ENCODE results near the gene ENAM.

Gene ENAM

DNA sequence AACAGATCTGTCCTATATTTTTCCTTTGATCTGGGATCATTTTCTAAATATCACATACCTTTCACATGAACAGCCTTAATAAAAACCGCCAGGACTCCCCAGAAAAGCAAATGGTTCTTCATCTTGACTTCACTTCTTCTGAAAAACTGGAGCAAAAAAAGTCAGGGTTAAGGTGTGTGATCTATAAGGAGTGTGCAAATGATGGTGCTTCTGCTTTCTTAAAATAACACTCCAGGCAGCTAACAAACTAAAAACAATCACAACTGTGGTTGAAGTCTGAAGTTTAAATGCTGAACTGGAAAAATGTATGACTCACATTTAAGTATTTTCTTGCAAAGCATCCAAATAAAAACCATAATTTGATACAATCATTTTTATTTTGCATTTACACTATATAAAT, 37.8 kb downstream of the ENAM start, which contains the start of gene JCHAIN:
Gene JCHAIN, minus strand, starts transcription at position 140 of the 400 bp plus-strand sequence. Its CDS starts 18 bp downstream, at position 122.
- POLR2A ChIA-PET, result no interaction called here
- no peak for TF ChIP-seq FOXA1 (IDR thresholded peaks at IDR 0.05)
- no peak for TF ChIP-seq FOXK2 (IDR thresholded peaks at IDR 0.05)
- no peak for TF ChIP-seq NFRKB (IDR thresholded peaks at IDR 0.05)
- no peak for TF ChIP-seq L3MBTL2 (conservative IDR thresholded peaks at IDR 0.05)
- no peak for TF ChIP-seq TARDBP (IDR thresholded peaks at IDR 0.05)
- TF ChIP-seq ELF4 (IDR thresholded peaks at IDR 0.05), result no peak
- TF ChIP-seq FOXM1 (IDR thresholded peaks at IDR 0.05; ENCODE audit: borderline replicate concordance), result no peak
- TF ChIP-seq ARNT (IDR thresholded peaks at IDR 0.05), result no peak
- TF ChIP-seq CTBP1 (IDR thresholded peaks at IDR 0.05; ENCODE audit: borderline replicate concordance), result no peak
- TF ChIP-seq SUZ12 (IDR thresholded peaks at IDR 0.05), result no peak
- CTCF ChIA-PET, result no interaction called here
- no peak for DNase-seq (ENCODE audit: extremely low spot score)

- TF ChIP-seq NFRKB (IDR thresholded peaks at IDR 0.05) (no peak), PKNOX1 (IDR thresholded peaks at IDR 0.05) (no peak), SP1 (IDR thresholded peaks at IDR 0.05) (no peak), ELF4 (IDR thresholded peaks at IDR 0.05) (no peak), FOXM1 (IDR thresholded peaks at IDR 0.05; ENCODE audit: borderline replicate concordance) (no peak), HDGF (IDR thresholded peaks at IDR 0.05; ENCODE audit: borderline replicate concordance) (no peak), ARNT (IDR thresholded peaks at IDR 0.05) (no peak), L3MBTL2 (conservative IDR thresholded peaks at IDR 0.05) (no peak), ZNF384 (IDR thresholded peaks at IDR 0.05) (no peak), BHLHE40 (IDR thresholded peaks at IDR 0.05; ENCODE audit: borderline replicate concordance) (no peak), LEF1 (IDR thresholded peaks at IDR 0.05; ENCODE audit: borderline replicate concordance) (no peak), TARDBP (IDR thresholded peaks at IDR 0.05) (no peak)
- CTCF ChIA-PET, result interaction anchor here (0.7 kb wide), 1 partner anchor 789 kb away, joined by 3 read pairs; no protein-coding TSS in a partner anchor
- POLR2A ChIA-PET, result no interaction called here
- DNase-seq (ENCODE audit: extremely low spot score), result no peak
Observed at GRCh38 chr4:70667740-70668535, 39.4 kb downstream of the ENAM start.

DNA sequence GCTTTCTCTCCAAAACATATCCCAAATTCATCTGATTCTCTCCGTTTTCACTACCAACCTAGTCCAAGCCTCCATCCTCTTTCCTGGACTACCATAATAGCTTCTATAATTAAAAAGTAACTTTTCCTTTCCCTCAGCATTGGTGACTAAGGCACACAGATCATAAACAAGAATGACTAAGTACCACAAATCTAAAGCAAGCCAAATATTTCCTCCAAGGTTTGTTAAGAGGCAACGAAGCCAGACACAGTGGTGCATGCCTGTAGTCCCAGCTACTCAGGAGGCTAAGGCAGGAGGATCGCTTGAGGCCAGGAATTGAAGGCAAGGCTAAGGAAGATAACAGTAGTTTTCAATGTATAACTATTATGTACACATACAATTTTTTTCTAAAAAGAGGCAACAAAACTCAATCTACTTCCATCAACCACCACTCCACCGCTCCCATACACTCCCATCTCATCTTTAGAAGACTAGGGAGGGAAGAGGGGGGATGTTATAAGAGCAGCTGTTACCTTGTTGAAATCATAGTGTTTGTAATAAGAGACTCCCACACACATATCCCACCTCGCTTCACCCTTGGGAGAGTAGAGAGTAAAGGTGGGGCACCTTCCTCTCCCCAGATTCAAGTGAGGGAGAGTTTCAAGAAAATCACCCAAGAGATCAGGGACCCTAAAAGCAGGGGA, 41.9 kb downstream of the ENAM start:
- ChIA-PET POLR2A (no interaction called here), CTCF (no interaction called here)
- TF ChIP-seq SUZ12 (IDR thresholded peaks at IDR 0.05), result no peak
- TF ChIP-seq FOXA1 (IDR thresholded peaks at IDR 0.05), result no peak
- no peak for TF ChIP-seq FOXM1 (IDR thresholded peaks at IDR 0.05; ENCODE audit: borderline replicate concordance)
- TF ChIP-seq NFRKB (IDR thresholded peaks at IDR 0.05), result no peak
- no peak for TF ChIP-seq FOXK2 (IDR thresholded peaks at IDR 0.05)
- no peak for TF ChIP-seq ELF4 (IDR thresholded peaks at IDR 0.05)
- TF ChIP-seq LEF1 (IDR thresholded peaks at IDR 0.05; ENCODE audit: borderline replicate concordance), result no peak
- no peak for TF ChIP-seq HDGF (IDR thresholded peaks at IDR 0.05; ENCODE audit: borderline replicate concordance)
- no peak for TF ChIP-seq CTBP1 (IDR thresholded peaks at IDR 0.05; ENCODE audit: borderline replicate concordance)
- TF ChIP-seq PKNOX1 (IDR thresholded peaks at IDR 0.05), result no peak
- no peak for TF ChIP-seq TARDBP (IDR thresholded peaks at IDR 0.05)
- TF ChIP-seq BHLHE40 (IDR thresholded peaks at IDR 0.05; ENCODE audit: borderline replicate concordance), result no peak
- no peak for TF ChIP-seq ARNT (IDR thresholded peaks at IDR 0.05)
- TF ChIP-seq L3MBTL2 (conservative IDR thresholded peaks at IDR 0.05), result no peak
- TF ChIP-seq SP1 (IDR thresholded peaks at IDR 0.05), result no peak
- no peak for TF ChIP-seq ZNF384 (IDR thresholded peaks at IDR 0.05)
- DNase-seq (ENCODE audit: extremely low spot score), result no peak

DNA sequence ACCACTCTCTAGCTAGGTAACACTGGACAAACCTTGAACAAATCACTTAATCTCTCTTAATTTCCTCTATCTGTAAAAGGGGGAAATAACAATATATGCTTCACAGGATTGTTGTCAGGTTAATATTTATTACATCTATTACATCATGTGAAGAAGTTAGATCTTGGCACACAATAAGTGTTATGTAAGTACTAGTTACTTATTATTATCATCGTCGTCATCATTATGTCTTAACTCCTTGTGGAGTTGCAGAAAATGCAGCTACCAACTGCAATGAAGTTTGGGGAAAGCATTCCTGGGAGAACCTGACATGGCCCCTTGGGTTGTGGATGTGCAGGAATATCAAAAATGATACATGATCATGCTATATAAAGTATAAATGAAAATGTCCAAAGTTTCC, 42.5 kb downstream of the ENAM start:
- no peak for TF ChIP-seq ARNT (IDR thresholded peaks at IDR 0.05)
- TF ChIP-seq HDGF (IDR thresholded peaks at IDR 0.05; ENCODE audit: borderline replicate concordance), result no peak
- CTCF ChIA-PET, result no interaction called here
- DNase-seq (ENCODE audit: extremely low spot score), result no peak
- POLR2A ChIA-PET, result no interaction called here

- POLR2A ChIA-PET, result no interaction called here
- DNase-seq (ENCODE audit: extremely low spot score), result no peak
- TF ChIP-seq ZNF384 (IDR thresholded peaks at IDR 0.05) (no peak), ELF4 (IDR thresholded peaks at IDR 0.05) (no peak), NFRKB (IDR thresholded peaks at IDR 0.05) (no peak)
- CTCF ChIA-PET, result no interaction called here
Observed at GRCh38 chr4:70674191-70674590, 45.6 kb downstream of the ENAM start.

GRCh38 chr4:70674731-70675130, 46.2 kb downstream of the ENAM start:
- ChIA-PET POLR2A (no interaction called here), CTCF (no interaction called here)
- DNase-seq (ENCODE audit: extremely low spot score), result no peak
- no peak for TF ChIP-seq CTBP1 (IDR thresholded peaks at IDR 0.05; ENCODE audit: borderline replicate concordance)
- no peak for TF ChIP-seq FOXM1 (IDR thresholded peaks at IDR 0.05; ENCODE audit: borderline replicate concordance)
- no peak for TF ChIP-seq BHLHE40 (IDR thresholded peaks at IDR 0.05; ENCODE audit: borderline replicate concordance)
- no peak for TF ChIP-seq PKNOX1 (IDR thresholded peaks at IDR 0.05)
- TF ChIP-seq SP1 (IDR thresholded peaks at IDR 0.05), result no peak
- no peak for TF ChIP-seq FOXK2 (IDR thresholded peaks at IDR 0.05)
- no peak for TF ChIP-seq TARDBP (IDR thresholded peaks at IDR 0.05)
- no peak for TF ChIP-seq ZNF384 (IDR thresholded peaks at IDR 0.05)
- TF ChIP-seq LEF1 (IDR thresholded peaks at IDR 0.05; ENCODE audit: borderline replicate concordance), result no peak
- no peak for TF ChIP-seq L3MBTL2 (conservative IDR thresholded peaks at IDR 0.05)

Data from HEK293T (cell line).